HCT116 (cell line): Measurements from ENCODE around the gene UROS.

Experiments
- CTCF ChIP-seq, 3 experiments: fragments of 200-600 bp in 1 of 3; sonication (generic) in 1 of 3; IDR thresholded peaks in 2 of 3; conservative IDR thresholded peaks in 1 of 3; 2 replicates each; pipeline ENCODE4 v1.5.1; 2012 to 2017; ENCODE audit warnings: low read depth in 2 of 3, low read length in 2 of 3, antibody characterized with exemption in 1 of 3, borderline replicate concordance in 1 of 3, control low read depth in 1 of 3, mild to moderate bottlenecking in 1 of 3, mixed read lengths in 1 of 3, mixed run types in 1 of 3, moderate library complexity in 1 of 3; ENCODE audit not compliant: insufficient read depth in 1 of 3
- EZH2 ChIP-seq: fragments of 200-600 bp; sonication (generic); IDR thresholded peaks from 2 replicates; pipeline ENCODE4 v1.6.1; 2017; ENCODE audit warnings: antibody characterized with exemption, mixed run types
- POLR2A ChIP-seq: IDR thresholded peaks from 2 replicates; pipeline ENCODE4 v1.7.0; 2011; ENCODE audit warnings: borderline replicate concordance; ENCODE audit not compliant: insufficient read depth, insufficient read length; ENCODE audit errors: extremely low read depth
- POLR2AphosphoS5 ChIP-seq: IDR thresholded peaks from 2 replicates; pipeline ENCODE4 v1.6.1; 2011; ENCODE audit warnings: mild to moderate bottlenecking, low read depth, low read length, moderate library complexity

GRCh38 chr10:125779403-125780327 is 43.4 kb downstream of the UROS start:
- TF ChIP-seq CTCF (IDR thresholded peaks at IDR 0.05 in 2 of 3, conservative IDR thresholded peaks at IDR 0.05 in 1 of 3; ENCODE audit: borderline replicate concordance in 1 of 3, insufficient read depth in 1 of 3, low read depth in 2 of 3, low read length in 2 of 3), result no peak
- TF ChIP-seq POLR2A, result no peak
- TF ChIP-seq POLR2AphosphoS5, result no peak
- no peak for TF ChIP-seq EZH2
